ENCODE results near the gene IL6. TPM values are rescaled to one million over a fixed set of nuclear protein-coding genes. Genes with fewer than 3 reads are reported as not detected.
A peak's percentile ranks its signal among the peaks of the same experiment; 100 is the strongest.
"Not testable (repeated sequence)": the region's sequence is repeated elsewhere in the genome, so short reads cannot be mapped to it uniquely, and the experiment has no call there.

IL6 gene
- total and polyA plus RNA-seq, 9 of the 15 experiments (the other 6 are each of a cell fraction or from before 2014, with no cell fraction given) = 0.76 to 2.9 (median 1.5) TPM

DNA sequence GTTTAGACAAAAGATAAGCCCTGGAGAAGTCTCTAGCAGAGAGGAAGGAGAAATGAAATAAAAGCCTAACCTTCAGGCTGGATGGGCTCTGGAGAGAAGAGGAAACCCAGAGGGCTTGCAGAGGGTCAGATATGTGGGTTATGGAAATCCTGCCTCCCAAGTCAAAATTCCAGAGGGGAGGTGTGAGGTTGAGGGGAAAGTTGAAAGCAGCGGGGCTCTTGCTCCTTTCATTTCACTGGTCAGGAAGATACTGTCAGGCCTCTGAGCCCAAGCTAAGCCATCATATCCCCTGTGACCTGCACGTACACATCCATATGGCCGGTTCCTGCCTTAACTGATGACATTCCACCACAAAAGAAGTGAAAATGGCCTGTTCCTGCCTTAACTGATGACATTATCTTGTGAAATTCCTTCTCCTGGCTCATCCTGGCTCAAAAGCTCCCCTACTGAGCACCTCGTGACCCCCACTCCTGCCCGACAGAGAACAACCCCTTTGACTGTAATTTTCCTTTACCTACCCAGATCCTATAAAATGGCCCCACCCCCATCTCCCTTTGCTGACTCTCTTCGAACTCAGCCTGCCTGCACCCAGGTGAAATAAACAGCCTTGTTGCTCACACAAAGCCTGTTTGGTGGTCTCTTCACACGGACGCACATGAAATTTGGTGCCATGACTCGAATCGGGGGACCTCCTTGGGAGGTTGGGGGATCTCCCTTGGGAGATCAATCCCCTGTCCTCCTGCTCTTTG is 23.7 kb upstream of the IL6 start:
- peak; percentile 71 for ATAC-seq
- BruUV-seq (replicated peaks) = TSS peak; percentile 26
- H3K9me3 ChIP-seq (replicated peaks; ENCODE audit: control insufficient read depth, insufficient read depth, low read depth, low read length); FAIRE-seq; H3K27me3 ChIP-seq (ENCODE audit: control insufficient read depth in 2 of 2, insufficient read depth in 2 of 2, low read length in 2 of 2); in situ Hi-C loops (cut with MboI); CTCF ChIA-PET (ENCODE audit: low intra/inter-chr PET ratio); H4K20me1 ChIP-seq (replicated peaks; ENCODE audit: control insufficient read depth, insufficient read depth, low read length); H3K9me1 ChIP-seq (ENCODE audit: control insufficient read depth, insufficient read depth, low read length); POLR2A ChIA-PET; H3K36me3 ChIP-seq (ENCODE audit: control insufficient read depth, insufficient read depth, low read length): not testable (repeated sequence)
- DNase-seq (ENCODE audit: extremely low read depth in 1 of 4, low spot score in 3 of 4) = peak in 2 of 4 experiments; percentile 34 to 50
- peak overlapping the region; percentile 81 to 92; a peak in 3 of 4 replicates for H3K9ac ChIP-seq (ENCODE audit: insufficient read depth in 1 of 2, low read depth in 2 of 2, low read length in 2 of 2)
- peaks cover 87% of the 10 kb centered on the region for H3K79me2 ChIP-seq (ENCODE audit: control insufficient read depth, insufficient read depth, low read length)
- H3K4me2 ChIP-seq (ENCODE audit: insufficient read depth, low read length) = peak overlapping the region; percentile 86
- peak overlapping the region; percentile 63 for H2AFZ ChIP-seq (ENCODE audit: low read depth, low read length)
- peak overlapping the region; percentile 52 for H3K4me3 ChIP-seq
- intact Hi-C loops (cut with micrococcal nuclease) = loop anchor here (1.0 to 5.0 kb wide), 4 partner anchors 21 to 769 kb away; partner anchors contain the start of gene IGF2BP3
- WGBS (ENCODE audit: insufficient coverage, low coverage, missing lambda C conversion rate) = 3% methylated on average over 8 of the region's 10 CpGs
- peaks cover 8 to 24% of the 10 kb centered on the region in 2 experiments for H3K4me1 ChIP-seq (replicated peaks in 1 of 2; ENCODE audit: control insufficient read depth in 2 of 2, insufficient read depth in 2 of 2, low read length in 2 of 2)
- peak overlapping the region; percentile 92 for H3K27ac ChIP-seq (ENCODE audit: extremely low read depth, low read depth, low read length)
- TF ChIP-seq BRD9 (IDR thresholded peaks at IDR 0.05; ENCODE audit: low read depth, partially characterized antibody) = peak; percentile 16
- peak; percentile 17; the same call in 1 of the 2 replicates for TF ChIP-seq FOSL1 (tag; conservative IDR thresholded peaks at IDR 0.05)
- peak; percentile 95 to 99 for TF ChIP-seq ARNT (IDR thresholded peaks at IDR 0.05)
- peak in 1 of 2 experiments; percentile 58; a peak in 1 of 4 replicates for TF ChIP-seq TEAD1 (CRISPR knock-in tag; IDR thresholded peaks at IDR 0.05)
- TF ChIP-seq PTTG1 (tag; IDR thresholded peaks at IDR 0.05; ENCODE audit: low read depth) = peak; percentile 58; the same call in 1 of the 2 replicates
- TF ChIP-seq ZNF134 (CRISPR knock-in tag; conservative IDR thresholded peaks at IDR 0.05) = 0 out of 2 replicates have a peak, but pooled peaks have one; percentile 18
- TF ChIP-seq, protein P1, sequence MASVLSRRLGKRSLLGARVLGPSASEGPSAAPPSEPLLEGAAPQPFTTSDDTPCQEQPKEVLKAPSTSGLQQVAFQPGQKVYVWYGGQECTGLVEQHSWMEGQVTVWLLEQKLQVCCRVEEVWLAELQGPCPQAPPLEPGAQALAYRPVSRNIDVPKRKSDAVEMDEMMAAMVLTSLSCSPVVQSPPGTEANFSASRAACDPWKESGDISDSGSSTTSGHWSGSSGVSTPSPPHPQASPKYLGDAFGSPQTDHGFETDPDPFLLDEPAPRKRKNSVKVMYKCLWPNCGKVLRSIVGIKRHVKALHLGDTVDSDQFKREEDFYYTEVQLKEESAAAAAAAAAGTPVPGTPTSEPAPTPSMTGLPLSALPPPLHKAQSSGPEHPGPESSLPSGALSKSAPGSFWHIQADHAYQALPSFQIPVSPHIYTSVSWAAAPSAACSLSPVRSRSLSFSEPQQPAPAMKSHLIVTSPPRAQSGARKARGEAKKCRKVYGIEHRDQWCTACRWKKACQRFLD (CRISPR knock-in tag; IDR thresholded peaks at IDR 0.05) = peak; percentile 72; the same call in 1 of the 2 replicates
- peak; percentile 50; the same call in 1 of the 2 replicates for TF ChIP-seq ZNF239 (CRISPR knock-in tag; IDR thresholded peaks at IDR 0.05)
- TF ChIP-seq SMAD3 (CRISPR knock-in tag; conservative IDR thresholded peaks at IDR 0.05) = 0 out of 2 replicates have a peak, but pooled peaks have one; percentile 43
- TF ChIP-seq, protein P2, sequence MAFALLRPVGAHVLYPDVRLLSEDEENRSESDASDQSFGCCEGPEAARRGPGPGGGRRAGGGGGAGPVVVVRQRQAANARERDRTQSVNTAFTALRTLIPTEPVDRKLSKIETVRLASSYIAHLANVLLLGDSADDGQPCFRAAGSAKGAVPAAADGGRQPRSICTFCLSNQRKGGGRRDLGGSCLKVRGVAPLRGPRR (CRISPR knock-in tag; IDR thresholded peaks at IDR 0.05) = peak; percentile 59; the same call in 1 of the 2 replicates
- TF ChIP-seq, protein P3, sequence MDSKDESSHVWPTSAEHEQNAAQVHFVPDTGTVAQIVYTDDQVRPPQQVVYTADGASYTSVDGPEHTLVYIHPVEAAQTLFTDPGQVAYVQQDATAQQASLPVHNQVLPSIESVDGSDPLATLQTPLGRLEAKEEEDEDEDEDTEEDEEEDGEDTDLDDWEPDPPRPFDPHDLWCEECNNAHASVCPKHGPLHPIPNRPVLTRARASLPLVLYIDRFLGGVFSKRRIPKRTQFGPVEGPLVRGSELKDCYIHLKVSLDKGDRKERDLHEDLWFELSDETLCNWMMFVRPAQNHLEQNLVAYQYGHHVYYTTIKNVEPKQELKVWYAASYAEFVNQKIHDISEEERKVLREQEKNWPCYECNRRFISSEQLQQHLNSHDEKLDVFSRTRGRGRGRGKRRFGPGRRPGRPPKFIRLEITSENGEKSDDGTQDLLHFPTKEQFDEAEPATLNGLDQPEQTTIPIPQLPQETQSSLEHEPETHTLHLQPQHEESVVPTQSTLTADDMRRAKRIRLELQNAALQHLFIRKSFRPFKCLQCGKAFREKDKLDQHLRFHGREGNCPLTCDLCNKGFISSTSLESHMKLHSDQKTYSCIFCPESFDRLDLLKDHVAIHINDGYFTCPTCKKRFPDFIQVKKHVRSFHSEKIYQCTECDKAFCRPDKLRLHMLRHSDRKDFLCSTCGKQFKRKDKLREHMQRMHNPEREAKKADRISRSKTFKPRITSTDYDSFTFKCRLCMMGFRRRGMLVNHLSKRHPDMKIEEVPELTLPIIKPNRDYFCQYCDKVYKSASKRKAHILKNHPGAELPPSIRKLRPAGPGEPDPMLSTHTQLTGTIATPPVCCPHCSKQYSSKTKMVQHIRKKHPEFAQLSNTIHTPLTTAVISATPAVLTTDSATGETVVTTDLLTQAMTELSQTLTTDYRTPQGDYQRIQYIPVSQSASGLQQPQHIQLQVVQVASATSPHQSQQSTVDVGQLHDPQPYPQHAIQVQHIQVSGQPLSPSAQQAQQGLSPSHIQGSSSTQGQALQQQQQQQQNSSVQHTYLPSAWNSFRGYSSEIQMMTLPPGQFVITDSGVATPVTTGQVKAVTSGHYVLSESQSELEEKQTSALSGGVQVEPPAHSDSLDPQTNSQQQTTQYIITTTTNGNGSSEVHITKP (IDR thresholded peaks at IDR 0.05; ENCODE audit: partially characterized antibody) = peak; percentile 40
- TF ChIP-seq TEAD2 (tag; IDR thresholded peaks at IDR 0.05) = peak; percentile 55; the same call in 1 of the 2 replicates
- peak; percentile 89; the same call in 1 of the 2 replicates for TF ChIP-seq DMBX1 (CRISPR knock-in tag; IDR thresholded peaks at IDR 0.05; ENCODE audit: borderline replicate concordance)
- TF ChIP-seq KLF6 (CRISPR knock-in tag; IDR thresholded peaks at IDR 0.05; ENCODE audit: borderline replicate concordance) = peak; percentile 72; the same call in 1 of the 2 replicates
